Stimulated activated CD4-positive, alpha-beta T cell treated with anti-CD3 and anti-CD28 coated beads, Interleukin-15, amount 100 ng/mL, for 24 hours (primary cell): ENCODE data around the gene ACP1.

Experiments
- DNase-seq: peaks from one replicate; pipeline ENCODE4 v3.0.0-alpha.2; 2020

ACP1 gene

GRCh38 chr2:264493-265468 lies at the start of gene ACP1:
TSS of gene ACP1 (plus strand) at chr2:264947. CDS start at chr2:264965, 18 bp downstream.
- peak; percentile 95 for DNase-seq

- no peak for DNase-seq
Observed at GRCh38 chr2:216068-216467, 48.7 kb upstream of the ACP1 start.

GRCh38 chr2:223451-223850 lies 41.3 kb upstream of the ACP1 start:
- DNase-seq, result no peak

- DNase-seq, result no peak
Observed at GRCh38 chr2:223971-224760, 40.6 kb upstream of the ACP1 start.

GRCh38 chr2:228115-228514 lies 36.6 kb upstream of the ACP1 start:
- no peak for DNase-seq

- no peak for DNase-seq
Observed at GRCh38 chr2:228518-229278, 36.0 kb upstream of the ACP1 start.

- no peak for DNase-seq
Observed at GRCh38 chr2:231521-232185, 33.1 kb upstream of the ACP1 start.

GRCh38 chr2:233030-233429 lies 31.7 kb upstream of the ACP1 start:
- no peak for DNase-seq

GRCh38 chr2:234421-234820 lies 30.3 kb upstream of the ACP1 start:
- DNase-seq, result no peak

GRCh38 chr2:236993-237539 lies 27.7 kb upstream of the ACP1 start:
- no peak for DNase-seq

GRCh38 chr2:237878-238277 lies 26.9 kb upstream of the ACP1 start:
- DNase-seq, result no peak

GRCh38 chr2:238431-238830 lies 26.3 kb upstream of the ACP1 start:
- no peak for DNase-seq

- no peak for DNase-seq
Observed at GRCh38 chr2:238869-239268, 25.9 kb upstream of the ACP1 start.

GRCh38 chr2:244547-244946 lies 20.2 kb upstream of the ACP1 start:
- no peak for DNase-seq

GRCh38 chr2:246489-247144 lies 18.1 kb upstream of the ACP1 start:
- DNase-seq, result peak; percentile 18

- no peak for DNase-seq
Observed at GRCh38 chr2:248724-249123, 16.0 kb upstream of the ACP1 start.

GRCh38 chr2:249538-250042 lies 15.2 kb upstream of the ACP1 start:
- DNase-seq, result no peak

GRCh38 chr2:252001-252602 lies 12.6 kb upstream of the ACP1 start:
- DNase-seq, result no peak

- no peak for DNase-seq
Observed at GRCh38 chr2:253202-253638, 11.5 kb upstream of the ACP1 start.

GRCh38 chr2:254241-254640 lies 10.5 kb upstream of the ACP1 start:
- no peak for DNase-seq

GRCh38 chr2:255195-255594 lies 9.6 kb upstream of the ACP1 start:
- no peak for DNase-seq
